H1 (cell line): ENCODE results near the gene BSPRY. TPM values are rescaled to one million over a fixed set of nuclear protein-coding genes. Genes with fewer than 3 reads are reported as not detected.

ENCODE experiments used
- CHD1 ChIP-seq: IDR thresholded peaks from 2 replicates; pipeline ENCODE4 v1.6.1; 2012; ENCODE audit warnings: low read depth, low read length, improper control_type of control experiment
- SP1 ChIP-seq: IDR thresholded peaks from 2 replicates; pipeline ENCODE4 v1.6.1; 2011; ENCODE audit warnings: low read depth, low read length
- SP4 ChIP-seq: IDR thresholded peaks from 2 replicates; pipeline ENCODE4 v1.6.1; 2012; ENCODE audit warnings: low read length, inconsistent platforms
- TAF1 ChIP-seq: IDR thresholded peaks from 2 replicates; pipeline ENCODE4 v1.6.1; 2011; ENCODE audit warnings: mild to moderate bottlenecking, low read depth, low read length
- polyA plus RNA-seq, 7 experiments: library from polyadenylated mRNA; depleted of rRNA in 3 of 7; stranded (reverse) in 5 of 7; unstranded in 2 of 7; fragments of >200 nt in 5 of 7; fragments of 200-250 nt in 2 of 7; gene quantifications; 1 replicate in 5 of 7; 2 replicates in 1 of 7; 4 replicates in 1 of 7; pipeline versions ENCODE4 v1.2.1 to v1.2.3, GENCODE V29; 2011 to 2013; ENCODE audit warnings: missing spikeins in 2 of 7, mixed read lengths in 2 of 7
- total RNA-seq: library from RNA; stranded (reverse); fragmentation: NEBNext Ultra II Directional; extraction: Animal tissue kit (Norgen Biotek cat#: 25700); gene quantifications from 2 replicates; pipeline ENCODE4 v1.2.1, GENCODE V29; 2021
- TF ChIP-seq, protein P1 (sequence below): fragments of 300-600 bp; sonication (generic); IDR thresholded peaks from 2 replicates; pipeline ENCODE4 v1.7.1; 2012; ENCODE audit warnings: low read length, moderate library complexity, mild to moderate bottlenecking, inconsistent platforms; ENCODE audit not compliant: insufficient replicate concordance

BSPRY gene
- total and polyA plus RNA-seq, 2 of the 8 experiments (the other 6 are each of a cell fraction or from before 2014, with no cell fraction given): 5.5 to 10.9 TPM

- TF ChIP-seq, protein P1, sequence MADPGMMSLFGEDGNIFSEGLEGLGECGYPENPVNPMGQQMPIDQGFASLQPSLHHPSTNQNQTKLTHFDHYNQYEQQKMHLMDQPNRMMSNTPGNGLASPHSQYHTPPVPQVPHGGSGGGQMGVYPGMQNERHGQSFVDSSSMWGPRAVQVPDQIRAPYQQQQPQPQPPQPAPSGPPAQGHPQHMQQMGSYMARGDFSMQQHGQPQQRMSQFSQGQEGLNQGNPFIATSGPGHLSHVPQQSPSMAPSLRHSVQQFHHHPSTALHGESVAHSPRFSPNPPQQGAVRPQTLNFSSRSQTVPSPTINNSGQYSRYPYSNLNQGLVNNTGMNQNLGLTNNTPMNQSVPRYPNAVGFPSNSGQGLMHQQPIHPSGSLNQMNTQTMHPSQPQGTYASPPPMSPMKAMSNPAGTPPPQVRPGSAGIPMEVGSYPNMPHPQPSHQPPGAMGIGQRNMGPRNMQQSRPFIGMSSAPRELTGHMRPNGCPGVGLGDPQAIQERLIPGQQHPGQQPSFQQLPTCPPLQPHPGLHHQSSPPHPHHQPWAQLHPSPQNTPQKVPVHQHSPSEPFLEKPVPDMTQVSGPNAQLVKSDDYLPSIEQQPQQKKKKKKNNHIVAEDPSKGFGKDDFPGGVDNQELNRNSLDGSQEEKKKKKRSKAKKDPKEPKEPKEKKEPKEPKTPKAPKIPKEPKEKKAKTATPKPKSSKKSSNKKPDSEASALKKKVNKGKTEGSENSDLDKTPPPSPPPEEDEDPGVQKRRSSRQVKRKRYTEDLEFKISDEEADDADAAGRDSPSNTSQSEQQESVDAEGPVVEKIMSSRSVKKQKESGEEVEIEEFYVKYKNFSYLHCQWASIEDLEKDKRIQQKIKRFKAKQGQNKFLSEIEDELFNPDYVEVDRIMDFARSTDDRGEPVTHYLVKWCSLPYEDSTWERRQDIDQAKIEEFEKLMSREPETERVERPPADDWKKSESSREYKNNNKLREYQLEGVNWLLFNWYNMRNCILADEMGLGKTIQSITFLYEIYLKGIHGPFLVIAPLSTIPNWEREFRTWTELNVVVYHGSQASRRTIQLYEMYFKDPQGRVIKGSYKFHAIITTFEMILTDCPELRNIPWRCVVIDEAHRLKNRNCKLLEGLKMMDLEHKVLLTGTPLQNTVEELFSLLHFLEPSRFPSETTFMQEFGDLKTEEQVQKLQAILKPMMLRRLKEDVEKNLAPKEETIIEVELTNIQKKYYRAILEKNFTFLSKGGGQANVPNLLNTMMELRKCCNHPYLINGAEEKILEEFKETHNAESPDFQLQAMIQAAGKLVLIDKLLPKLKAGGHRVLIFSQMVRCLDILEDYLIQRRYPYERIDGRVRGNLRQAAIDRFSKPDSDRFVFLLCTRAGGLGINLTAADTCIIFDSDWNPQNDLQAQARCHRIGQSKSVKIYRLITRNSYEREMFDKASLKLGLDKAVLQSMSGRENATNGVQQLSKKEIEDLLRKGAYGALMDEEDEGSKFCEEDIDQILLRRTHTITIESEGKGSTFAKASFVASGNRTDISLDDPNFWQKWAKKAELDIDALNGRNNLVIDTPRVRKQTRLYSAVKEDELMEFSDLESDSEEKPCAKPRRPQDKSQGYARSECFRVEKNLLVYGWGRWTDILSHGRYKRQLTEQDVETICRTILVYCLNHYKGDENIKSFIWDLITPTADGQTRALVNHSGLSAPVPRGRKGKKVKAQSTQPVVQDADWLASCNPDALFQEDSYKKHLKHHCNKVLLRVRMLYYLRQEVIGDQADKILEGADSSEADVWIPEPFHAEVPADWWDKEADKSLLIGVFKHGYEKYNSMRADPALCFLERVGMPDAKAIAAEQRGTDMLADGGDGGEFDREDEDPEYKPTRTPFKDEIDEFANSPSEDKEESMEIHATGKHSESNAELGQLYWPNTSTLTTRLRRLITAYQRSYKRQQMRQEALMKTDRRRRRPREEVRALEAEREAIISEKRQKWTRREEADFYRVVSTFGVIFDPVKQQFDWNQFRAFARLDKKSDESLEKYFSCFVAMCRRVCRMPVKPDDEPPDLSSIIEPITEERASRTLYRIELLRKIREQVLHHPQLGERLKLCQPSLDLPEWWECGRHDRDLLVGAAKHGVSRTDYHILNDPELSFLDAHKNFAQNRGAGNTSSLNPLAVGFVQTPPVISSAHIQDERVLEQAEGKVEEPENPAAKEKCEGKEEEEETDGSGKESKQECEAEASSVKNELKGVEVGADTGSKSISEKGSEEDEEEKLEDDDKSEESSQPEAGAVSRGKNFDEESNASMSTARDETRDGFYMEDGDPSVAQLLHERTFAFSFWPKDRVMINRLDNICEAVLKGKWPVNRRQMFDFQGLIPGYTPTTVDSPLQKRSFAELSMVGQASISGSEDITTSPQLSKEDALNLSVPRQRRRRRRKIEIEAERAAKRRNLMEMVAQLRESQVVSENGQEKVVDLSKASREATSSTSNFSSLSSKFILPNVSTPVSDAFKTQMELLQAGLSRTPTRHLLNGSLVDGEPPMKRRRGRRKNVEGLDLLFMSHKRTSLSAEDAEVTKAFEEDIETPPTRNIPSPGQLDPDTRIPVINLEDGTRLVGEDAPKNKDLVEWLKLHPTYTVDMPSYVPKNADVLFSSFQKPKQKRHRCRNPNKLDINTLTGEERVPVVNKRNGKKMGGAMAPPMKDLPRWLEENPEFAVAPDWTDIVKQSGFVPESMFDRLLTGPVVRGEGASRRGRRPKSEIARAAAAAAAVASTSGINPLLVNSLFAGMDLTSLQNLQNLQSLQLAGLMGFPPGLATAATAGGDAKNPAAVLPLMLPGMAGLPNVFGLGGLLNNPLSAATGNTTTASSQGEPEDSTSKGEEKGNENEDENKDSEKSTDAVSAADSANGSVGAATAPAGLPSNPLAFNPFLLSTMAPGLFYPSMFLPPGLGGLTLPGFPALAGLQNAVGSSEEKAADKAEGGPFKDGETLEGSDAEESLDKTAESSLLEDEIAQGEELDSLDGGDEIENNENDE: no peak
- no peak for TF ChIP-seq SP1
- no peak for TF ChIP-seq TAF1
- no peak for TF ChIP-seq SP4
- no peak for TF ChIP-seq CHD1
Measured at GRCh38 chr9:113390192-113390960, 41.0 kb downstream of the BSPRY start (continued).
